Activated CD4-positive, alpha-beta memory T cell treated with anti-CD3 and anti-CD28 coated beads, Interleukin-2, amount 10 ng/mL, durations not matched to agents 7 days and 5 days (primary cell): ENCODE data around the gene GALE. TPM values are rescaled to one million over a fixed set of nuclear protein-coding genes. Genes with fewer than 3 reads are reported as not detected.
A peak's percentile ranks its signal among the peaks of the same experiment; 100 is the strongest.

Experiments
- CTCF ChIA-PET: fragments of 350-600 bp; sonication (Branson Sonifier 250); formaldehyde crosslinking; loops from one replicate; lab custom pipeline; 2021; ENCODE audit warnings: antibody characterized with exemption, inconsistent platforms; lab: Charles Lee
- POLR2A ChIA-PET: fragments of 350-600 bp; sonication (Branson Sonifier 250); formaldehyde crosslinking; loops from one replicate; lab custom pipeline; 2021; ENCODE audit warnings: antibody characterized with exemption; lab: Charles Lee
- DNase-seq: peaks from one replicate; pipeline ENCODE4 v3.0.0-alpha.2; 2020
- H3K27ac Mint-ChIP-seq: one replicate; pipeline ENCODE4 v1.8.0; 2021; ENCODE audit warnings: mild to moderate bottlenecking, mixed read lengths
- H3K27me3 Mint-ChIP-seq: one replicate; pipeline ENCODE4 v1.8.0; 2021; ENCODE audit warnings: mixed read lengths
- H3K36me3 Mint-ChIP-seq: one replicate; pipeline ENCODE4 v1.8.0; 2021; ENCODE audit warnings: low read depth, mixed read lengths
- H3K4me1 Mint-ChIP-seq: one replicate; pipeline ENCODE4 v1.8.0; 2021; ENCODE audit warnings: mixed read lengths
- H3K4me3 Mint-ChIP-seq: one replicate; pipeline ENCODE4 v1.8.0; 2021; ENCODE audit warnings: mild to moderate bottlenecking, mixed read lengths
- H3K9me3 Mint-ChIP-seq: one replicate; pipeline ENCODE4 v1.8.0; 2021; ENCODE audit warnings: mixed read lengths
- total RNA-seq, 2 experiments: library from RNA; stranded (reverse); gene quantifications; one replicate each; pipeline ENCODE4 v1.2.3, GENCODE V29; 2021

GALE gene
- total RNA-seq, 2 experiments from 2014 or later = 33.5 to 37.6 TPM

DNA sequence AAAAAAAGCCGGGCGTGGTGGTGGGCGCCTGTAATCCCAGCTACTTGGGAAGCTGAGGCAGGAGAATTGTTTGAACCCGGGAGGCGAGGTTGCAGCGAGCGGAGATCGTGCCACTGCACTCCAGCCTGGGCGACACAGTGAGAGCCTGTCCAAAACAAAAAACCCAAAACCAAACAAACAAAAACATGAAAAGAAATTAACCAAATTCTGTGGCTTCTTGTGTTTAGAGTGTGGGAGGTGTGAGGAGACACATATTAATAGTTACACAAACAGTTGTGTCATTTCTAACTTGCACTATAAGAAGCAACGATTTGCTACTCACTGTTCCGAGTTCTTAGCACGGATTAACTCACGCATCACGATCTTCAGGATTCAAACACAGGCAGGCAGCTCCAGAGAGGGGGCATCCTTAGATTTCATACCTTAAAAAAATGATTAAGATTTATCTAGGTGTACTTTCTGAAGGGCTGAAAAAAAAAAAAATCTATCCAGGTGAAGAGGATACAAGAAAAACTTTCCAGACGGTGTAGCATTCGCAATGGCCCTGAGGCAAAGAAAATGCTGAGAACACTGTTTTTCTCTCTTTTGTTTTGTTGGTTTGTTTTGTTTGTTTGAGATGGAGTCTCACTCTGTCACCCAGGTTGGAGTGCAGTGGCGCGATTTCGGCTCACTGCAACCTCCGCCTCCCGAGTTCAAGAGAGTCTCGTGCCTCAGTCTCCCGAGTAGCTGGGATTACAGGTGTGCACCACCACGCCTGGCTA is 25.4 kb upstream of the GALE start:
- peak overlapping the region; percentile 94 for H3K4me3 Mint-ChIP-seq
- peak overlapping the region; percentile 87 for H3K27ac Mint-ChIP-seq
- peaks cover 25% of the 10 kb centered on the region for H3K4me1 Mint-ChIP-seq
- H3K9me3 Mint-ChIP-seq = no peaks in the 10 kb centered on the region
- no peak for DNase-seq
- H3K27me3 Mint-ChIP-seq = no peaks in the 10 kb centered on the region
- POLR2A ChIA-PET = interaction anchor here (0.6 to 2.8 kb wide), 21 partner anchors 10 to 297 kb away, joined by 3 to 34 read pairs (median 4); partner anchors contain the start of genes FUCA1, GALE, PITHD1 and PNRC2
- CTCF ChIA-PET = interaction anchor here (0.7 to 7.1 kb wide), 7 partner anchors 15 to 185 kb away, joined by 3 to 65 read pairs (median 3); partner anchors contain the start of genes ELOA and RPL11
- H3K36me3 Mint-ChIP-seq = peaks cover 2% of the 10 kb centered on the region

DNA sequence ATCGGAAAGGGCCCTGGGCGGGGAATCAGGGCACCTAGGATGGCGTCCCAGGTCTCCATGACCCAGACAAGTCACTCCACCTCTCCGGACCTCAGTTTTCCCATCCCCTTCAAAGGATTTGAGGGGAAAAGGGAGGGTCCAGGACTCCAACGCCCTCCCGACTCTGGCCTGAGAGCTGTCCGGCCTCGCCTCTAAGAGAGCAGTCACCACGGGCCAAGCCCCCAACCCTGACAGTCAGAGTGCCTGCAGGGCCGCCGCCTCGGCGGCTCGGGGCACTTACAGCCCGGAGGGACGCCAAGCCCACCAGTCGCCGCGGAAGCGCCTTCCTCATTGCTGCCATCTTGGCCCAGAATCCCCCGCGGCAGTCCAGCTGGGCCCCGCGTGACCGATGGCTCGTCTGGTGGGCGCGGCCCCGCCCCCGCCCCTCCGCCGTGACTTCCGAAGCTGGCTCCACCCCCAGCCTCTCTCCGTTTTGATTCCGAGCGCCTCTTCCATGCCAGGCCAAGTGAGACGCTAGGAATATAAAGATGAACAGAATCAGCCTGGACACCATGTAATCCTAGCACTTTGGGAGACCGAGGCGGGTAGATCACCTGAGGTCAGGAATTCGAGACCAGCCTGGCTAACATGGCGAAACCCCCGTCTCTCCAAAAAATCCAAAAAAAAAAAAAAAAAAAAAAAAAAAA is 24.7 kb upstream of the GALE start, which contains the start of gene HMGCL:
TSS of gene HMGCL (minus strand) at position 354 of the 686 bp plus-strand sequence. CDS start at position 340, 14 bp downstream.
- Mint-ChIP-seq H3K36me3 (peaks cover 2% of the 10 kb centered on the region), H3K27me3 (no peaks in the 10 kb centered on the region), H3K4me1 (peaks cover 25% of the 10 kb centered on the region), H3K9me3 (no peaks in the 10 kb centered on the region), H3K4me3 (peak within 1 kb of the TSS; percentile 94), H3K27ac (peak within 1 kb of the TSS; percentile 87)
- ChIA-PET CTCF (interaction anchor here (0.7 to 7.1 kb wide), 9 partner anchors 14 to 185 kb away, joined by 3 to 65 read pairs (median 4); partner anchors contain the start of genes ELOA, FUCA1 and RPL11), POLR2A (interaction anchor here (0.6 to 2.8 kb wide), 22 partner anchors 9 to 296 kb away, joined by 3 to 34 read pairs (median 4); partner anchors contain the start of genes FUCA1, GALE, PITHD1 and PNRC2)
- peak; percentile 91 for DNase-seq

DNA sequence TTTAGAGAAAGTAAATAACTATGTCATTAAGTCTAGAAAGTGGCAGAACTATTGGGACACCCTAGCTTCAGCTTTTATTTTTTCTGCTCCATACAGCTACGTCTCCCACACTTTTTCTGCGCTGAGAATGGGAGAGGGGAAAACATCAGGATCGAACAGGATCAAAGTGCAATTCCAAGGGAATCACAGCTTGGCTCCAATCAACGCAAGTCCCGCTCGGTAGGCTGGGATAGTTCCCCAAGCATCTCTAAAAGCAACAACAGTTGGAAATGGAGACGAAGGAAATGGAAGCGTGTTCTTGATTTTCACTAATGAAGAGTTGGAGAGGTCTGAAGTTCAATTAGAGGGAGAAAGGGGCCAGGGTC is 24.1 kb upstream of the GALE start:
- ChIA-PET POLR2A (interaction anchor here (0.6 to 2.8 kb wide), 14 partner anchors 9 to 146 kb away, joined by 3 to 34 read pairs (median 4); partner anchors contain the start of genes FUCA1, GALE, PITHD1 and PNRC2), CTCF (interaction anchor here (0.7 to 7.1 kb wide), 9 partner anchors 14 to 133 kb away, joined by 3 to 65 read pairs (median 4); partner anchors contain the start of genes ELOA, FUCA1 and RPL11)
- peak overlapping the region; percentile 94 for H3K4me3 Mint-ChIP-seq
- DNase-seq = no peak
- H3K27ac Mint-ChIP-seq = peak overlapping the region; percentile 87
- H3K27me3 Mint-ChIP-seq = no peaks in the 10 kb centered on the region
- H3K36me3 Mint-ChIP-seq = peaks cover 2% of the 10 kb centered on the region
- no peaks in the 10 kb centered on the region for H3K9me3 Mint-ChIP-seq
- H3K4me1 Mint-ChIP-seq = peaks cover 25% of the 10 kb centered on the region

DNA sequence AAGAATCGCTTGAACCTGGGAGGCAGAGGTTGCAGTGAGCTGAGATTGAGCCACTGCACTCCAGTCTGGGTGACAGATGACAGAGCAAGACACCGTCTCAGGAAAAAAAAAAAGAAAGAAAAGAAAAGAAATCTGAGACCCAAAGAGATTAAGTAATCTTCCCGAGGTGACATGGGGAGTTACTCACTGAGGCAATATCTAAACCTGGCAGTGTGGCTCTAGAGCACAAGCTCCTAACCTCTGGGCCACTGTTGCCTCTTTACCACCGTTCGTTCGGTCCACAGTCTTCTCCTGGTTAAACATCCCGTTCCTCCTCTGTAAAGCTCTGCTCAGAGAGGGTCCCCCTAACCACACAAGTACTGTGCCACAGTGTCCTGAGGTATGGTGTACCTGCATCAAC is 23.2 kb upstream of the GALE start:
- ChIA-PET POLR2A (interaction anchor here (2.1 to 2.5 kb wide), 3 partner anchors 13 to 23 kb away, joined by 10 to 34 read pairs (median 26); partner anchors contain the start of gene GALE), CTCF (interaction anchor here (0.9 to 7.1 kb wide), 5 partner anchors 13 to 93 kb away, joined by 3 to 65 read pairs (median 4); no protein-coding TSS in a partner anchor)
- peaks cover 25% of the 10 kb centered on the region for H3K4me1 Mint-ChIP-seq
- peak overlapping the region; percentile 94 for H3K4me3 Mint-ChIP-seq
- peaks cover 2% of the 10 kb centered on the region for H3K36me3 Mint-ChIP-seq
- no peaks in the 10 kb centered on the region for H3K9me3 Mint-ChIP-seq
- H3K27me3 Mint-ChIP-seq = no peaks in the 10 kb centered on the region
- H3K27ac Mint-ChIP-seq = no peak overlapping the region
- DNase-seq = no peak

DNA sequence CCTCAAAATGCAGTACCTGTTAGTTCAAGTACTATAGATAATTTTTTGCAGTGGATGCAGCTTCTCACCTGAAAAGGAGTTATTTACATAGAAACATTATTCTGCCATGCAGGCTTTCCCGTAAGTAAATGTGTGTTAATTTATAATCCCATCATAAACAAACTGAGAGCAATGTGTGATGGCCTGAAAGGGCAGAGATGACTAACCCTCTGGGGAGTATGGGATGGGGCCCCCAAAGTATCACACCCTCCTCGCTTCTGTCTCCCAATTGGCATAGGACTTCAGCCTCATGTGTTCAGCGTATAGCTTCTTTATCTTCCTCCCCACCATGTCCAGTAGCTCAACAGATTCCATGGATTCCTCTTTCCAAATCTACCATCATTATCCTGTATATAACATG is 17.1 kb upstream of the GALE start:
- POLR2A ChIA-PET = interaction anchor here (0.8 kb wide), 1 partner anchor 16 kb away, joined by 4 read pairs; no protein-coding TSS in a partner anchor
- peaks cover 20% of the 10 kb centered on the region for H3K36me3 Mint-ChIP-seq

DNA sequence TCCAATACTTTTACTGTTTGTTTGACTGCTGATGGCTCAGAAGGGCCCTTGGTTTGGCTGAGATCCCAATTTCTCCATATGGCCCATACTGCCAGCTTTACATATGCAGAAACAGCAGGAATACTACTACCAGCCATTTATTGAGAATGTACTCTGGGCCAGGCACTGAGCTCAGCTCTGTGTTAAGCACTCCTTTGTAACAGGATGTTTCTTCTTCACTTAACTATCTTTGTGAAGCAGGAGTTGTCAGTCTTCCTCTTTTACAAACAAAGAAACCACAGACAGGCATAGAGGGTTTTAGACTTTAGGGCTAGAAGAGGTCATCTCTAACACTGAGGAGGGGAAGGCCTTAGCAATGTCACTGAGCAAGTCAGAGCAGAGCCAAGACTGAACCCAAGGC is 16.4 kb upstream of the GALE start:
- peaks cover 20% of the 10 kb centered on the region for H3K36me3 Mint-ChIP-seq
- H3K27me3 Mint-ChIP-seq = no peaks in the 10 kb centered on the region
- no peak for DNase-seq
- H3K27ac Mint-ChIP-seq = no peak overlapping the region
- no peak overlapping the region for H3K4me3 Mint-ChIP-seq
- H3K4me1 Mint-ChIP-seq = no peaks in the 10 kb centered on the region
- CTCF ChIA-PET = interaction anchor here (1.3 to 1.7 kb wide), 2 partner anchors 10 to 45 kb away, joined by 3 to 6 read pairs; no protein-coding TSS in a partner anchor
- POLR2A ChIA-PET = no interaction called here
- no peaks in the 10 kb centered on the region for H3K9me3 Mint-ChIP-seq

More for the DNA sequence above, 17.1 kb upstream of the GALE start:
- H3K9me3 Mint-ChIP-seq = no peaks in the 10 kb centered on the region
- CTCF ChIA-PET = interaction anchor here (1.4 kb wide), 1 partner anchor 99 kb away, joined by 5 read pairs; no protein-coding TSS in a partner anchor
- no peak overlapping the region for H3K27ac Mint-ChIP-seq
- no peaks in the 10 kb centered on the region for H3K27me3 Mint-ChIP-seq
- H3K4me3 Mint-ChIP-seq = no peak overlapping the region
- no peak for DNase-seq
- no peaks in the 10 kb centered on the region for H3K4me1 Mint-ChIP-seq

DNA sequence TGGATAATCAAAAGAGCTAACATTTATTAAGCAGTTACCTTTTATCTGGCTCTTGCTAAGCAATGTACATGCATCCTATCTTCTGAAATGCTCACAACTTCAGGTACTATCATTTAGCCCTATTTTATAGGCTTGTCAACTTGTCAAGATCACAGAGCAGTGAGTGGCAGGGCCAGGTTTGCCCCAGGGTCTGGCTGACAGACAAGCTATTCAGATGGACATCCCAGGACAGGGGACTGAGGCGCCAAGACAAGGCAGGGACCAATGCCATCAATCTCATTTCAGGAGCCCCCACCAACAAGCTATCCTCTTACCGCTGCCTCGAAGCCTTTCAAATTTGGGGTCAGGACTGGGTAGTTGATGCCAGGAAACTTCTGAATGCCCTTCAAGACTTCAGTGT is 15.8 kb upstream of the GALE start:
- Mint-ChIP-seq H3K4me1 (no peaks in the 10 kb centered on the region), H3K27ac (no peak overlapping the region), H3K27me3 (no peaks in the 10 kb centered on the region), H3K36me3 (peaks cover 25% of the 10 kb centered on the region), H3K4me3 (no peak overlapping the region), H3K9me3 (no peaks in the 10 kb centered on the region)
- no peak for DNase-seq
- POLR2A ChIA-PET = interaction anchor here (1.4 kb wide), 1 partner anchor 9 kb away, joined by 7 read pairs; the partner anchor contains the start of gene HMGCL
- CTCF ChIA-PET = interaction anchor here (0.8 to 1.7 kb wide), 3 partner anchors 9 to 627 kb away, joined by 3 to 6 read pairs (median 3); no protein-coding TSS in a partner anchor

DNA sequence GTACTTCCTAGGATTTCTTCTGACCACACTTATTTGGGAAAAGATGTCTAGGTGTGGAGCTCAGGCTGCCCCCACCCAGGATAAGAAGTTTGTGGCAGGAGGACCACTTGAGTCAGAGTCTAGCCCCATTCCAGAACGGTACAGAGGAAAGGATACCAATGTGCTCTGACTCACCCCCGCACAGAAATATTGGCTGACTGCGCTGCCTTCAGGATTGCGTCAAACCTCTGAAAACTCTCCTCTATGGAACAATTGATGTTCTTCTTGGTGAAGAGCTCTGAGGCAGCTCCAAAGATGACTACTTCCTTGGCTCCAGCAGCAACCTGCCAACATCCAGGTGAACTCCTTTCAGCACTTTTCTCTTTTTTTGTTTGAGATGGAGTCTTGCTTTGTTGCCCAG is 13.5 kb upstream of the GALE start:
- Mint-ChIP-seq H3K4me1 (peaks cover 9% of the 10 kb centered on the region), H3K36me3 (peaks cover 31% of the 10 kb centered on the region), H3K4me3 (no peak overlapping the region), H3K27me3 (no peaks in the 10 kb centered on the region), H3K27ac (no peak overlapping the region), H3K9me3 (no peaks in the 10 kb centered on the region)
- ChIA-PET CTCF (interaction anchor here (0.8 to 1.8 kb wide), 3 partner anchors 16 to 102 kb away, joined by 3 to 4 read pairs (median 3); no protein-coding TSS in a partner anchor), POLR2A (interaction anchor here (1.2 kb wide), 1 partner anchor 13 kb away, joined by 4 read pairs; the partner anchor contains the start of gene GALE)
- DNase-seq = no peak

DNA sequence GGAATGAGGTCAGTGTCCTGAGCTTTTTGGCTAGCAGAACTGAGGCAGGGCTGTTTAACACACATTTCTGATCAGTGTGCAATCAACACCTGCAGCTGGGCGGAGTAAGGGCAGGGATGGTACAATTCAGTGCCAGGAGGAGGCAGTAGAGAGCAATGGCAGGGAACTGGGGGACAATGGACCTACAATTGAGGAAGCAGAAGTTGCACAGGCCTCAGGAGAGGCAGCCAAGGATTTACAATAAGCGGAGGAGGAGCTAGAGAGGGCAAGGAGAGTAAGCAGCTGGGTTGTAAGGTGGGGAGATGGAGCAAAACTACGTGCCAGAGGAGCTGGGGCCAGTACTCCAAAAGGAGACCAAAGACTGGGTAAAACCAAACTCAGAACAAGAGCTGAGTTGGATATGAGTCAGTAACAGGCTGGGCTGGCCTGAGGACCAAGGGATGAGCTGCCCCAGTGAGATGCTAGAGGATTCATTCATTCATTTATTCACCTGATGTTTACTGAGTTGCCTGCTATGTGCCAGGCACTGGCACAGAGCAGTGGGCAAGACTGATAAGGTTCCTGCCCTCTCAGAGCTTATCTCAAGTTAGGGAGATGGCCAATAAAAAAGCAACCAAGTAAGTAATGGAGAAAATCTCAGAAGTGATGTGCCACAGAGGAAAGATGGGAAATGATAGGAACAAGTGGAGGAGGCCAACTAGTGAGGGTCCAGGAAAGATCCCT is 10.4 kb upstream of the GALE start:
- H3K27ac Mint-ChIP-seq = no peak overlapping the region
- ChIA-PET POLR2A (interaction anchor here (0.7 to 3.6 kb wide), 9 partner anchors 10 to 149 kb away, joined by 3 to 26 read pairs (median 4); partner anchors contain the start of genes FUCA1, GALE, HMGCL and LYPLA2), CTCF (interaction anchor here (0.5 to 4.1 kb wide), 31 partner anchors 8 to 307 kb away, joined by 3 to 65 read pairs (median 5); partner anchors contain the start of genes CNR2, FUCA1, GALE and HMGCL)
- peaks cover 16% of the 10 kb centered on the region for H3K4me1 Mint-ChIP-seq
- no peaks in the 10 kb centered on the region for H3K27me3 Mint-ChIP-seq
- DNase-seq = peak; percentile 61
- no peak overlapping the region for H3K4me3 Mint-ChIP-seq
- peaks cover 16% of the 10 kb centered on the region for H3K36me3 Mint-ChIP-seq
- H3K9me3 Mint-ChIP-seq = no peaks in the 10 kb centered on the region

DNA sequence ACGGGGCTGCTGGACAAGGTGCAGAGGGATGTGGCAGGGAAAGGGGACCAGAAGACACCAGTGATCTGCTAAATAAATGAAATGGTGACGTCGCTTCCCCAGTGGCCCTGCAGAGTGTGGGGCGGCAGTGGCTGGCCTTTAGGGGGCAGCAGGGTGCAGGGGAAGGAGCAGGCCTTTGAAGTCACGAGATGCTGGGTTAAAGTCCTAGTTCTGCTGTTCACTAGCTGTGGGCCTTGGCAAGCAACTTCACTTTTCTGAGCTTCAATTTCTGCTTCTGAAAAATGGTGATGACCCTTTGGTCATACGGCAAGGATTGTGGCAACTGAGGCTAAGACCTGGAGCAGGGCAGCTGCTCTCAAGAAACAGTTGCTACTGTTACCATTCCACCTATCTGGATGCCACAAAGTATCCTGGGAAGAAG is 9.2 kb upstream of the GALE start:
- Mint-ChIP-seq H3K4me3 (no peak overlapping the region), H3K27ac (peak overlapping the region; percentile 28), H3K4me1 (peaks cover 16% of the 10 kb centered on the region), H3K9me3 (no peaks in the 10 kb centered on the region), H3K27me3 (no peaks in the 10 kb centered on the region), H3K36me3 (peaks cover 22% of the 10 kb centered on the region)
- DNase-seq = peak; percentile 86
- ChIA-PET POLR2A (interaction anchor here (0.5 to 3.6 kb wide), 6 partner anchors 8 to 697 kb away, joined by 3 to 26 read pairs (median 6); partner anchors contain the start of genes GALE, HMGCL, LYPLA2 and PITHD1), CTCF (interaction anchor here (0.6 to 4.1 kb wide), 28 partner anchors 9 to 308 kb away, joined by 3 to 65 read pairs (median 5); partner anchors contain the start of genes CNR2, FUCA1, GALE and HMGCL)

DNA sequence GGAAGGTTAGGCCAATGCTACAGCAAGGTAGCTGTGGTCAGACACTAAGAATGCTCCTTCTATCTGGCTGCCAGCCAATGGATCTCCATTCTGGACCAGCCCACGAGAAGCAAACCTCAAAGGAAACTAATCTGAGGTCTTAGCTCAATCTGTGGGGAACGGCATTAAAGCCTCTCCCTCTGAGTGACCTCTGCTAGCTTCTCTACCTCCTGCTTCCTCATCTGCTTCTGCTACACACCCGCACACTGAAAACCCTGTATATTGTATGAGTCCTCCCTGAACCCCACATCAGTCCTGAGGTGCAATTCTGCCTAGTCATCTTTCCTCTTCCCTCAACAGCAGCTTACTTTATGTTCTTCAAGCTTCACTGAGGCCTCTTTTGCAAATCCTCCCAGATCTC is 6.9 kb upstream of the GALE start:
- no peak for DNase-seq
- CTCF ChIA-PET = interaction anchor here (0.5 to 2.3 kb wide), 11 partner anchors 9 to 435 kb away, joined by 3 to 9 read pairs (median 4); partner anchors contain the start of gene HMGCL
- no peak overlapping the region for H3K27ac Mint-ChIP-seq

More for the DNA sequence above, 6.9 kb upstream of the GALE start:
- Mint-ChIP-seq H3K4me1 (peaks cover 18% of the 10 kb centered on the region), H3K27me3 (no peaks in the 10 kb centered on the region), H3K4me3 (no peak overlapping the region), H3K36me3 (peaks cover 16% of the 10 kb centered on the region), H3K9me3 (no peaks in the 10 kb centered on the region)
- POLR2A ChIA-PET = interaction anchor here (0.8 to 2.7 kb wide), 6 partner anchors 9 to 151 kb away, joined by 3 to 10 read pairs (median 3); partner anchors contain the start of genes HMGCL and PITHD1
